ENCODE results near the gene STX18. TPM values are rescaled to one million over a fixed set of nuclear protein-coding genes. Genes with fewer than 3 reads are reported as not detected.

Gene STX18
- total RNA-seq, 3 donors from 2014 or later (not counting 1 experiment from before 2014, with no cell fraction given): 23.1 to 32.8 (median 29.0) TPM

GRCh38 chr4:4479366-4479765 is 62.5 kb downstream of the STX18 start:
- intact Hi-C loops (cut with micrococcal nuclease): no loop called here
- no peaks in the 10 kb centered on the region for H3K27me3 ChIP-seq (ENCODE audit: control insufficient read depth, insufficient read depth, low read length)
- no peak overlapping the region for H3K27ac ChIP-seq (ENCODE audit: low read length)
- DNase-seq (no peak), ATAC-seq (no peak)
- H3K4me1 ChIP-seq (ENCODE audit: control insufficient read depth, insufficient read depth, low read length): no peaks in the 10 kb centered on the region
- no peaks in the 10 kb centered on the region for H3K36me3 Mint-ChIP-seq
- H3K4me1 Mint-ChIP-seq: peaks cover 32 to 36% of the 10 kb centered on the region in 2 donors
- H3K27ac Mint-ChIP-seq: no peak overlapping the region
- H3K4me3 ChIP-seq (ENCODE audit: low read length): no peak overlapping the region
- no peaks in the 10 kb centered on the region for H3K27me3 Mint-ChIP-seq (ENCODE audit: low read depth in 2 of 2)
- H3K9me3 ChIP-seq (ENCODE audit: control insufficient read depth, insufficient read depth, low read length): no peaks in the 10 kb centered on the region
- no peak for TF ChIP-seq CTCF (IDR thresholded peaks at IDR 0.05)
- 92% methylated on average over 1 of the region's 2 CpGs for WGBS (ENCODE audit: insufficient coverage)
- no peaks in the 10 kb centered on the region for H3K9me3 Mint-ChIP-seq
- no peak overlapping the region for H3K4me3 Mint-ChIP-seq
- H3K36me3 ChIP-seq (ENCODE audit: control insufficient read depth, insufficient read depth, low read length): no peaks in the 10 kb centered on the region

DNA sequence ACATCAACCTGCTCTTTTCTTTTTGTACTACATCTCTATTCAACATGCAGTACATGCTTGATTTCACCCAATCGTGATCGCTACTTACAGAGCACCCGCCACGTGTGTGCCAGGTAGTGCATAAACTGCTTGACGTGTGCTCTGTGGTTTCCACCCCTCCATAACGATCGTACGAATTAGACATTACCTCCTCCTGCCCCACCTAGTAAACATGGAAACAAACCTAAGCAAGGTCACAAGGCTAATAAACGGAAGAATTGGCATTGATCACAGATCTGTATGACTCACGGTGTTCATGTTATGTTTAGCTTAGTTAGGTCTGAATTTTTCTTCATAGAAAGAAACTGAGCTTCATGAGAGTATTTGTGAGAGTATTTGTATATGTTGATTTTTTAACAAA is 64.1 kb downstream of the STX18 start:
- H3K27me3 Mint-ChIP-seq (ENCODE audit: low read depth in 2 of 2): no peaks in the 10 kb centered on the region
- no peak for TF ChIP-seq CTCF (IDR thresholded peaks at IDR 0.05)
- DNase-seq (no peak), ATAC-seq (no peak)
- Histone ChIP-seq H3K4me1 (ENCODE audit: control insufficient read depth, insufficient read depth, low read length) (no peaks in the 10 kb centered on the region), H3K4me3 (ENCODE audit: low read length) (no peak overlapping the region), H3K27ac (ENCODE audit: low read length) (no peak overlapping the region), H3K27me3 (ENCODE audit: control insufficient read depth, insufficient read depth, low read length) (no peaks in the 10 kb centered on the region), H3K36me3 (ENCODE audit: control insufficient read depth, insufficient read depth, low read length) (no peaks in the 10 kb centered on the region), H3K9me3 (ENCODE audit: control insufficient read depth, insufficient read depth, low read length) (no peaks in the 10 kb centered on the region)
- WGBS (ENCODE audit: insufficient coverage): 95% methylated on average over 10 of the region's 10 CpGs
- no peak overlapping the region for H3K4me3 Mint-ChIP-seq
- intact Hi-C loops (cut with micrococcal nuclease): no loop called here
- H3K4me1 Mint-ChIP-seq: peaks cover 16 to 31% of the 10 kb centered on the region in 2 donors
- H3K36me3 Mint-ChIP-seq: no peaks in the 10 kb centered on the region
- no peaks in the 10 kb centered on the region for H3K9me3 Mint-ChIP-seq
- no peak overlapping the region for H3K27ac Mint-ChIP-seq

GRCh38 chr4:4477391-4477790 is 64.5 kb downstream of the STX18 start:
- H3K4me1 ChIP-seq (ENCODE audit: control insufficient read depth, insufficient read depth, low read length): no peaks in the 10 kb centered on the region
- DNase-seq (no peak), ATAC-seq (no peak)
- no peak overlapping the region for H3K4me3 Mint-ChIP-seq
- WGBS (ENCODE audit: insufficient coverage): 91% methylated on average over 3 of the region's 3 CpGs
- peaks cover 12 to 31% of the 10 kb centered on the region in 2 donors for H3K4me1 Mint-ChIP-seq
- no peaks in the 10 kb centered on the region for H3K9me3 Mint-ChIP-seq
- H3K27ac ChIP-seq (ENCODE audit: low read length): no peak overlapping the region
- intact Hi-C loops (cut with micrococcal nuclease): no loop called here
- no peaks in the 10 kb centered on the region for H3K36me3 Mint-ChIP-seq
- H3K27ac Mint-ChIP-seq: no peak overlapping the region
- no peak overlapping the region for H3K4me3 ChIP-seq (ENCODE audit: low read length)
- H3K9me3 ChIP-seq (ENCODE audit: control insufficient read depth, insufficient read depth, low read length): no peaks in the 10 kb centered on the region
- H3K36me3 ChIP-seq (ENCODE audit: control insufficient read depth, insufficient read depth, low read length): no peaks in the 10 kb centered on the region
- TF ChIP-seq CTCF (IDR thresholded peaks at IDR 0.05): no peak
- H3K27me3 ChIP-seq (ENCODE audit: control insufficient read depth, insufficient read depth, low read length): no peaks in the 10 kb centered on the region
- no peaks in the 10 kb centered on the region for H3K27me3 Mint-ChIP-seq (ENCODE audit: low read depth in 2 of 2)

DNA sequence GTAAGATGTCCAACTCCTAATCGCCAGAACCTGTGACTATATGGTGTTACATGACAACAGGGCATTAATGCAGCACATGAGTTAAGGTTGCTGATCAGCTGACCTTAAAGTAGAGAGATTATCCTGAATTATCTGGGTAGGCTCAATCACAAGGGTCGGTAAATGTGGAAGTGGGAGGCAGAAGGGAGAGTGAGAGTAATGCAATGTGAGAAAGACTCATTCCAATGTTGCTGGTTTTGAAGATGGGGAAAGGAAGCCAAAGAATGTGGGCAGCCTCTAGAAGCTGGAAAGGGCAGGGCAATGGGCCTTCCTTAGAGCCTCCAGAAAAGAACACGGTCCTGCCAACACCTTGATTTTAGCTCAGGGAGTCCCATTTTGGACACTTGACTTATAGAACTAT is 67.4 kb downstream of the STX18 start:
- 97% methylated on average over 3 of the region's 3 CpGs for WGBS (ENCODE audit: insufficient coverage)
- Histone ChIP-seq H3K9me3 (ENCODE audit: control insufficient read depth, insufficient read depth, low read length) (no peaks in the 10 kb centered on the region), H3K27ac (ENCODE audit: low read length) (no peak overlapping the region), H3K27me3 (ENCODE audit: control insufficient read depth, insufficient read depth, low read length) (no peaks in the 10 kb centered on the region), H3K36me3 (ENCODE audit: control insufficient read depth, insufficient read depth, low read length) (peaks cover 10% of the 10 kb centered on the region), H3K4me1 (ENCODE audit: control insufficient read depth, insufficient read depth, low read length) (no peaks in the 10 kb centered on the region), H3K4me3 (ENCODE audit: low read length) (no peak overlapping the region)
- Mint-ChIP-seq H3K27ac (no peak overlapping the region), H3K27me3 (ENCODE audit: low read depth in 2 of 2) (no peaks in the 10 kb centered on the region), H3K9me3 (no peaks in the 10 kb centered on the region), H3K4me3 (no peak overlapping the region), H3K36me3 (no peaks in the 10 kb centered on the region), H3K4me1 (peaks cover 0 to 13% of the 10 kb centered on the region in 2 donors)
- no peak for TF ChIP-seq CTCF (IDR thresholded peaks at IDR 0.05)
- ATAC-seq (no peak), DNase-seq (no peak)
- intact Hi-C loops (cut with micrococcal nuclease): no loop called here
